RPMI8226 (cell line): ENCODE results near the gene TMEM192.
"Not testable (repeated sequence)": the region's sequence is repeated elsewhere in the genome, so short reads cannot be mapped to it uniquely, and the experiment has no call there.

Experiments used
- DNase-seq: peaks from one replicate; pipeline ENCODE4 v3.0.0-alpha.2; 2015

TMEM192 gene

GRCh38 chr4:165088366-165088765 is 24.3 kb downstream of the TMEM192 start:
- no peak for DNase-seq

GRCh38 chr4:165085946-165086345 is 26.7 kb downstream of the TMEM192 start:
- no peak for DNase-seq

- DNase-seq: not testable (repeated sequence)
Measured at GRCh38 chr4:165084787-165085186, 27.9 kb downstream of the TMEM192 start.

GRCh38 chr4:165079476-165079875 is 33.2 kb downstream of the TMEM192 start:
- DNase-seq: peak; percentile 97

- DNase-seq: no peak
Measured at GRCh38 chr4:165077034-165077578, 35.6 kb downstream of the TMEM192 start.

GRCh38 chr4:165073346-165073745 is 39.3 kb downstream of the TMEM192 start:
- not testable (repeated sequence) for DNase-seq

- DNase-seq: no peak
Measured at GRCh38 chr4:165070560-165070959, 42.1 kb downstream of the TMEM192 start.

GRCh38 chr4:165060938-165061337 is 51.7 kb downstream of the TMEM192 start:
- no peak for DNase-seq

- DNase-seq: peak; percentile 10
Measured at GRCh38 chr4:165059386-165059785, 53.3 kb downstream of the TMEM192 start.

- no peak for DNase-seq
Measured at GRCh38 chr4:165058666-165059065, 54.0 kb downstream of the TMEM192 start.

- no peak for DNase-seq
Measured at GRCh38 chr4:165055601-165056000, 57.1 kb downstream of the TMEM192 start.

- peak; percentile 4 for DNase-seq
Measured at GRCh38 chr4:165053645-165054044, 59.0 kb downstream of the TMEM192 start, which contains the start of gene TRIM75. TSS of gene TRIM75 (plus strand) at chr4:165053866. CDS start at chr4:165059148, 5,282 bp downstream.

GRCh38 chr4:165052627-165053026 is 60.0 kb downstream of the TMEM192 start:
- DNase-seq: no peak

- DNase-seq: no peak
Measured at GRCh38 chr4:165048170-165048569, 64.5 kb downstream of the TMEM192 start.

- DNase-seq: no peak
Measured at GRCh38 chr4:165031436-165032211, 81.0 kb downstream of the TMEM192 start, which contains the start of gene TRIM60. TSS of gene TRIM60 (plus strand) at chr4:165031999. CDS start at chr4:165040073, 8,074 bp downstream.

GRCh38 chr4:165027762-165028402 is 84.8 kb downstream of the TMEM192 start:
- DNase-seq: no peak

- DNase-seq: not testable (repeated sequence)
Measured at GRCh38 chr4:165025782-165026181, 86.9 kb downstream of the TMEM192 start.
